AG09319 (cell line): ENCODE results near the gene APOH.

Experiments
- DNase-seq: peaks from one replicate; pipeline ENCODE4 v3.0.0-alpha.2; 2010; ENCODE audit warnings: low read depth; ENCODE audit errors: extremely low read depth
- CTCF ChIP-seq: IDR thresholded peaks from 2 replicates; pipeline ENCODE4 v1.5.1; 2011; ENCODE audit warnings: low read depth, mild to moderate bottlenecking, inconsistent platforms, low read length, moderate library complexity

APOH gene

GRCh38 chr17:66175892-66176291 is 53.3 kb downstream of the APOH start:
- no peak for DNase-seq
- TF ChIP-seq CTCF, result no peak

- TF ChIP-seq CTCF, result no peak
- no peak for DNase-seq
Measured at GRCh38 chr17:66172691-66173223, 56.5 kb downstream of the APOH start.

GRCh38 chr17:66172144-66172543 is 57.1 kb downstream of the APOH start:
- no peak for TF ChIP-seq CTCF

GRCh38 chr17:66171692-66172091 is 57.5 kb downstream of the APOH start:
- no peak for TF ChIP-seq CTCF
- DNase-seq, result no peak

More at GRCh38 chr17:66172144-66172543, 57.1 kb downstream of the APOH start:
- no peak for DNase-seq

GRCh38 chr17:66171172-66171571 is 58.0 kb downstream of the APOH start:
- DNase-seq, result no peak
- TF ChIP-seq CTCF, result no peak

GRCh38 chr17:66169839-66170238 is 59.4 kb downstream of the APOH start:
- no peak for DNase-seq
- no peak for TF ChIP-seq CTCF

GRCh38 chr17:66167189-66167815 is 61.9 kb downstream of the APOH start:
- no peak for TF ChIP-seq CTCF
- no peak for DNase-seq
